NB4 (cell line): ENCODE measurements around the gene FBF1.
A peak's percentile ranks its signal among the peaks of the same experiment; 100 is the strongest.

Experiments
- DNase-seq: peaks from one replicate; pipeline ENCODE4 v3.0.0; 2010; ENCODE audit warnings: low read depth
- H3K4me3 ChIP-seq: one replicate; pipeline ENCODE4 v1.5.1; 2011; ENCODE audit warnings: mild to moderate bottlenecking, low read depth, low read length, moderate library complexity
- MYC ChIP-seq: IDR thresholded peaks from 2 replicates; pipeline ENCODE4 v1.6.1; 2011; ENCODE audit warnings: low read depth, low read length
- POLR2A ChIP-seq: IDR thresholded peaks from 2 replicates; pipeline ENCODE4 v1.6.1; 2011; ENCODE audit warnings: mild to moderate bottlenecking; ENCODE audit not compliant: insufficient read length; ENCODE audit errors: extremely low read depth
- TF ChIP-seq, protein P1 (sequence below): IDR thresholded peaks from 2 replicates; pipeline ENCODE4 v1.6.1; 2011; ENCODE audit warnings: low read depth, low read length
- TF ChIP-seq, protein P2 (sequence below): IDR thresholded peaks from one replicate; pipeline ENCODE4 v1.5.1; 2012; ENCODE audit warnings: low read depth, low read length

FBF1 gene

DNA sequence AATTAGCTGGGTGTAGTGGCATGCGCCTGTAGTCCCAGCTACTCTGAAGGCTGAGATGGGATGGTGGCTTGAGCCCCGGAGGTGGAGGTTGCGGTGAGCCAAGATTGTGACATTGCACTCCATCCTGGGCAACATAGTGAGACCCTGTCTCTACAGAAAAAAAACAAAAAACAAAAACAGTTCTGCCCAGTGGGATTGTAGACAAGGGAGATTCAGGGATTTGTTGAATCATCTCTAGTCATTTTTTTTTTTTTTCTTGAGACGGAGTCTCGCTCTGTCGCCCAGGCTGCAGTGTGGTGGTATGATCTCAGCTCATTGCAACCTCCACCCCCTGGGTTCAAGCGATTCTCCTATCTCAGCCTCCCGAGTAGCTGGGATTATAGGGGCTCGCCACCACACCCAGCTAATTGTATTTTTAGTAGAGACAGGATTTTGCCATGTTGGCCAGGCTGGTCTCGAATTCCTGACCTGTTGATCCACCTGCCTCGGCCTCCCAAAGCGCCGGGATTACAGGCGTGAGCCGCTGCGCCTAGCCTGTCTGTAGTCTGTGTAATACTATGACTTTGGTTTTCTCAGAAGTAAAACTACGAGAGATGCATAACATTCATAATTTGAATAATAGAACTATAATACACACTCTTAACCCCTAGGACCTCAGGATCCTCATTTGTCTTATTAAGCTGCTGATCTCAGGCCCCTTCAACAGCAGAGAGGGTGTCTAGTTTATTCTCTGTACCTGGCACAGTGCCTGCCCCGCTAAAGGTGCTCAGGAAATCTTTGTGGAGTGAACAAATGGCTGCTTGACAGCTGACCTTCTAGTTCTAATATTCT lies 39.6 kb upstream of the FBF1 start:
- peak; percentile 28 for DNase-seq
- TF ChIP-seq MYC (no peak), POLR2A (no peak)
- TF ChIP-seq, protein P1, sequence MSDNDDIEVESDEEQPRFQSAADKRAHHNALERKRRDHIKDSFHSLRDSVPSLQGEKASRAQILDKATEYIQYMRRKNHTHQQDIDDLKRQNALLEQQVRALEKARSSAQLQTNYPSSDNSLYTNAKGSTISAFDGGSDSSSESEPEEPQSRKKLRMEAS: no peak
- TF ChIP-seq, protein P2, sequence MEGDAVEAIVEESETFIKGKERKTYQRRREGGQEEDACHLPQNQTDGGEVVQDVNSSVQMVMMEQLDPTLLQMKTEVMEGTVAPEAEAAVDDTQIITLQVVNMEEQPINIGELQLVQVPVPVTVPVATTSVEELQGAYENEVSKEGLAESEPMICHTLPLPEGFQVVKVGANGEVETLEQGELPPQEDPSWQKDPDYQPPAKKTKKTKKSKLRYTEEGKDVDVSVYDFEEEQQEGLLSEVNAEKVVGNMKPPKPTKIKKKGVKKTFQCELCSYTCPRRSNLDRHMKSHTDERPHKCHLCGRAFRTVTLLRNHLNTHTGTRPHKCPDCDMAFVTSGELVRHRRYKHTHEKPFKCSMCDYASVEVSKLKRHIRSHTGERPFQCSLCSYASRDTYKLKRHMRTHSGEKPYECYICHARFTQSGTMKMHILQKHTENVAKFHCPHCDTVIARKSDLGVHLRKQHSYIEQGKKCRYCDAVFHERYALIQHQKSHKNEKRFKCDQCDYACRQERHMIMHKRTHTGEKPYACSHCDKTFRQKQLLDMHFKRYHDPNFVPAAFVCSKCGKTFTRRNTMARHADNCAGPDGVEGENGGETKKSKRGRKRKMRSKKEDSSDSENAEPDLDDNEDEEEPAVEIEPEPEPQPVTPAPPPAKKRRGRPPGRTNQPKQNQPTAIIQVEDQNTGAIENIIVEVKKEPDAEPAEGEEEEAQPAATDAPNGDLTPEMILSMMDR: no peak

DNA sequence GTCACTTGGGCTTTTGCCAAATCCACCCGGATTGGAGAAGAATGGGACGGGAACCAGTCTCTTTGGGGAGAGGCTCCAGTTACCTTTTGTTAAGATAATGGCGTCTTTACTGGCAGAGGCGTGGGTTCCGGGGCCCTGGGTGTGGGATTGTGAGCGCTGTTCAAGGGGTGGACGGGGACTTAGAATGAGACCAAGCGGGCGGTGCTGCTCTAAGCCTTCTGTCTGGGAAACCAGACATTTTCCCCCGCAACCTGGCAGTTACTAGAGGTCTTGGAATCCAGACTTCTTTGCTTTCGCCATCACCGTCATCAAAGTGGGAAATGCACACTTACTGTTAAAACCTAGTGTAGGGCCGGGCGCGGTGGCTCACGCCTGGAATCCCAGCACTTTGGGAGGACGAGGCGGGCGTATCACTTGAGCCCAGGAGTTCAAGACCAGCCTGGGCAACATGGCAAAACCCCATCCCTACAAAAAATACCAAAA lies 38.9 kb upstream of the FBF1 start:
- peak overlapping the region; percentile 84 for H3K4me3 ChIP-seq
- DNase-seq: no peak
- TF ChIP-seq MYC (no peak; the same call in 1 of the 2 replicates), POLR2A (no peak)
- TF ChIP-seq, protein P2: no peak
- TF ChIP-seq, protein P1: no peak

More for the DNA sequence above, 39.6 kb upstream of the FBF1 start:
- peak overlapping the region; percentile 84 for H3K4me3 ChIP-seq

DNA sequence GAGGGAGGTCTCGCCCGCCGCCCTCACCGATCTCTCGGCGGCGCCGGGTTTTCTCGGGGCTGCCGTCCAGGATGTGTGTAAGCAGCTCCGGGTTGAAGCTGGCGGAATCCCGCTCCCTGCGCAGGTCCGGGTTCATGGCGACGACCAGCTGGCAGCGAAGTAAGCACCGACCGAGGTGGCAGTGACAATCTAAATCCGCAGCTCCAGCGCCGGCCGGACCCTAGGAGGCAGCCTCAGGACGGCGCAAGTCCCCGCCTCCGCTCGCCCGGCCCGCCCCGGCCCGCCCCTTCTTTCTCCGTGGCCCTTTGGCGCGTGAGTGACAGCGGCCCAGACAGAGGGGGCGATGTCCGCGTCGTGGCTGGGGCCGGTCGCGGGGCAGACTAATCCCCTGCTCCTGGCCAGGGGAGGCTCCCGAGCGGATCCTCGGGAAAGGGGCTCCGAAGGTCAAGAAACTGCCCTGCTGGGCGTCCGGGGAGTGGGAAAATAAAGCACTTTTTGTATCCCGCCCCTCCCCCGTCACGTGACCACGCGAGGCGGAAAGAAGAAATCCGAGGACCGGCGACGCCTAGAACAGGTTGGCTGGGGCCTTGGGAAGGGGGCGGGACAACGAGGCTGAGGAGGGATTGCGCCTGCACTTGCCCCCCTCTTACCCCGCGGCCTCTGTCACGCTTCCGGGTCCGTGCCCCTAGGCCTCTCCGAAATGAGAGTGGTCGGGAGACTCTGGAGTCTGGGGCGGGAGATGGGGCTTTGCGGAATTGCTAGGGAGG lies 38.3 kb upstream of the FBF1 start, which contains the start of the genes ACOX1 and TEN1:
Gene ACOX1 (minus strand): TSS at position 229 of the 767 bp plus-strand sequence. CDS start 93 bp downstream, at position 136.
Gene TEN1 (plus strand): TSS at position 303 of the 767 bp plus-strand sequence. CDS start 6,953 bp downstream, outside the sequence.
- TF ChIP-seq, protein P2: peak; percentile 9
- TF ChIP-seq POLR2A: peak; percentile 91
- TF ChIP-seq MYC: peak; percentile 61; the same call in 1 of the 2 replicates
- TF ChIP-seq, protein P1: peak; percentile 89
- peak; percentile 97 for DNase-seq
- H3K4me3 ChIP-seq: peak within 1 kb of the TSS; percentile 84

DNA sequence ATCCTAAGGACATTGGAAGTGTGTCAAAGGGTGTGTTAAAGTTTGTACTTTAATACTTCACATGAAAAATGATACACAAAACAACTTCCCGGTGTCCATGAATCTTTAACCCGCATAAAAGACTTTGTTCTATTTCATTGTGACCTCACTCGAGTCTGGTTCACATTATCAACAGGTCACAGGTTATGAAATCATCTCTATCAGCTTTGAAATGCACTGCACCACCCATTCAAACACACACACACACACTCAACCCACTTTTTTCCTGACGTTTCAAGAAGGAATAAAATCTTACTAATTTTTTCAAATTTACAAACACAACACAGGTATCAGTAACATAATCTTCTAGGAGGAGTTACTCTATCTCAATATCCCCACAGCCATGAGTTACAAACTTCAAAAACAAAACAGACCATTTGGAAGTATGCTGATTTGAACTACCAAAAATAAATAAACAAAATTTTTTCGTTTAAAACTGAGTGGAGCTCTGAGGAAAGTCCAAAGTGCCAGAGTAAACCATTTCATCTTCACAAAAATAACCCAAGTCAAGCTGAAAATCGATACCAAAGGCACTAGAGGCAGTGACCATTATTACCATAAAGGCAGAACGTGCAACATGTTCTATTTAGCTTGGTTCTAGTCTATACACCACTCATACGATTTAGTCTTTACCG lies 35.5 kb upstream of the FBF1 start:
- DNase-seq: no peak

More for the DNA sequence above, 35.5 kb upstream of the FBF1 start:
- H3K4me3 ChIP-seq: no peak overlapping the region
- TF ChIP-seq POLR2A: no peak
- TF ChIP-seq, protein P2: no peak
- TF ChIP-seq MYC: no peak
- TF ChIP-seq, protein P1: no peak
